NCI-H2196 (cell line): ENCODE measurements around the gene ANXA5.
"Not testable (repeated sequence)": the region's sequence is repeated elsewhere in the genome, so short reads cannot be mapped to it uniquely, and the experiment has no call there.

Experiments
- DNase-seq: peaks from one replicate; lab custom pipeline; 2025; ENCODE audit not compliant: unreplicated experiment; lab: John Stamatoyannopoulos, UW

The ANXA5 gene

GRCh38 chr4:121679951-121680350, 16.8 kb downstream of the ANXA5 start:
- no peak for DNase-seq

GRCh38 chr4:121679267-121679666, 17.5 kb downstream of the ANXA5 start:
- DNase-seq, result no peak

GRCh38 chr4:121677524-121677923, 19.3 kb downstream of the ANXA5 start:
- no peak for DNase-seq

GRCh38 chr4:121676345-121677075, 20.3 kb downstream of the ANXA5 start:
- no peak for DNase-seq

GRCh38 chr4:121675715-121676114, 21.1 kb downstream of the ANXA5 start:
- no peak for DNase-seq

GRCh38 chr4:121674696-121675095, 22.1 kb downstream of the ANXA5 start:
- no peak for DNase-seq

GRCh38 chr4:121674191-121674590, 22.6 kb downstream of the ANXA5 start:
- DNase-seq, result no peak

- DNase-seq, result no peak
Measured at GRCh38 chr4:121669163-121669550, 27.6 kb downstream of the ANXA5 start.

GRCh38 chr4:121668368-121669162, 28.2 kb downstream of the ANXA5 start:
- no peak for DNase-seq

GRCh38 chr4:121666091-121666679, 30.6 kb downstream of the ANXA5 start:
- DNase-seq, result no peak

GRCh38 chr4:121665371-121665770, 31.4 kb downstream of the ANXA5 start:
- no peak for DNase-seq

GRCh38 chr4:121662225-121662624, 34.6 kb downstream of the ANXA5 start:
- DNase-seq, result no peak

- not testable (repeated sequence) for DNase-seq
Measured at GRCh38 chr4:121660175-121660933, 36.4 kb downstream of the ANXA5 start.

- DNase-seq, result no peak
Measured at GRCh38 chr4:121658125-121658524, 38.7 kb downstream of the ANXA5 start.

- DNase-seq, result peak; percentile 1
Measured at GRCh38 chr4:121656269-121656641, 40.5 kb downstream of the ANXA5 start.

- DNase-seq, result no peak
Measured at GRCh38 chr4:121655320-121656268, 41.2 kb downstream of the ANXA5 start.

- no peak for DNase-seq
Measured at GRCh38 chr4:121654738-121655137, 42.0 kb downstream of the ANXA5 start.

GRCh38 chr4:121653986-121654385, 42.8 kb downstream of the ANXA5 start:
- no peak for DNase-seq

- DNase-seq, result no peak
Measured at GRCh38 chr4:121653214-121653613, 43.6 kb downstream of the ANXA5 start.

- no peak for DNase-seq
Measured at GRCh38 chr4:121651597-121651996, 45.2 kb downstream of the ANXA5 start.
